Epithelial cell of proximal tubule (primary cell): ENCODE measurements around the gene SMARCA4. TPM values are rescaled to one million over a fixed set of nuclear protein-coding genes. Genes with fewer than 3 reads are reported as not detected.

Experiments
- DNase-seq: peaks from one replicate; pipeline ENCODE4 v3.0.0-alpha.2; 2011; ENCODE audit warnings: low read depth
- H3K4me3 ChIP-seq: 2 replicates; pipeline ENCODE4 v1.5.1; 2011; ENCODE audit warnings: low read depth, mild to moderate bottlenecking, low read length
- CTCF ChIP-seq: conservative IDR thresholded peaks from 2 replicates; pipeline ENCODE4 v1.5.1; 2012; ENCODE audit warnings: low read depth, mild to moderate bottlenecking, low read length
- total RNA-seq: library from RNA; depleted of rRNA; stranded (reverse); fragments of >200 nt; gene quantifications from 2 replicates; pipeline ENCODE4 v1.2.3, GENCODE V29; 2015

SMARCA4 gene
- total RNA-seq, 1 donor from 2014 or later = 156 TPM

- H3K4me3 ChIP-seq = no peak overlapping the region
- DNase-seq = no peak
- no peak for TF ChIP-seq CTCF
Observed at GRCh38 chr19:11016631-11017030, 55.8 kb downstream of the SMARCA4 start.

DNA sequence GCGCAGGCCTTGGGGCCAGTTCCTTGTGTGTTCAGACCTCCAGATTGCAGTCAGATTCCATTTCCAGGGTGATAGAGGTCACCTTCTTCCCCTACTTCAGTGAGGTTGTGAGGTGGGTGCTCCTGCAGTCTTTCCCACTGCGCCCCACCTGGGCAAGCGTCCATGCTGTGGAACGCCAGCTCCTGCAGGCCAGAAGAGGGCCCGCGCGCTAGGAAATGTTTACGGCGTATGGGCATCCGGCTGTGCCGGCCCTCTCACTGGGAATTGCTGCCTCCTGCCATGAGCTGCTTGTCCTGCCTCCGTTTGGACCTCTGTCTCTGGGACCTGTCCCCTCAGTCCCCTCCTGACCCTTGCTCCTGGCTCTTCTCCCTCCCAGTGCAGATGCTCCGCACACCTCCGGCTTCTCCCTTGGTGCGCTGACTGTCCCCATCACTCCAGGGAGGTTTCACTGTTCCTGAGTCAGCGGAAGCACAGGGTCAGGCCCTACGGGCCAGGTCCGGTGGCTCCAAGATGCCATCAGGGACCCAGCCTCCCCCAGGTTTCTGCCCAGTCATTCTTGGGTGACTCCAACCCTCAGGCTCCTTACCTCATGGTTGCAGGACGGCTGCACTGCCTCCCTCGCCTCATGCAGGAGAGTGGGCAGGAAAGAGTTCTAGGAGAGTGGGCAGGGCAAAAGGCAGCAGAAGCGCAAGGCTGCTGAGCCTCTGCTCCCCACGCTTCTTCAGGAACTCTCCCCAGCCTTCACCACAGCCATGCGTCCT lies 56.6 kb downstream of the SMARCA4 start:
- DNase-seq = no peak
- TF ChIP-seq CTCF = no peak

GRCh38 chr19:11018179-11018578 lies 57.3 kb downstream of the SMARCA4 start:
- TF ChIP-seq CTCF = no peak
- no peak for DNase-seq
- no peak overlapping the region for H3K4me3 ChIP-seq

More for the DNA sequence above, 56.6 kb downstream of the SMARCA4 start:
- no peak overlapping the region for H3K4me3 ChIP-seq

GRCh38 chr19:11018763-11019162 lies 57.9 kb downstream of the SMARCA4 start:
- no peak for DNase-seq
- no peak overlapping the region for H3K4me3 ChIP-seq
- TF ChIP-seq CTCF = no peak

GRCh38 chr19:11019262-11019661 lies 58.4 kb downstream of the SMARCA4 start:
- H3K4me3 ChIP-seq = no peak overlapping the region
- DNase-seq = no peak
- no peak for TF ChIP-seq CTCF

DNA sequence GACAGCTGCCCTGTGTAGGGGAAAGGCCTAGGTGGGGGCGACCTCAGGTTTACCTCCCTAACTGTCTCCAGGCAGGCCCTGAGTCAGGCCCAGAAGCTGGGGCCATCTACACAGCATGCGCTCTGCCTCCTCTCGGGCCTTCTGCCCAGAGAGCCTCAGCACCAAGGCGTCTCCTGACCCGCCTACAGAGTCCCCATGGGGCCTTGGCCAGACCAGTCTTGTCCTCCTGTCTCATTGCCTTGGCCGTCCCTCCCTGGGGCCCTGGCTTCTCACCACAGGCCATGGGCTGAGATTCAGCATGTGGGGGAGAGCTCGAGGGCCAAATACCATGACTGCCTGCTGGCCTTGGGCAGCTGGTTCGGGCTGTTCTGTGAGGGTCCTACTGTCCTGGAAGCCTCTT lies 59.0 kb downstream of the SMARCA4 start:
- no peak for TF ChIP-seq CTCF
- no peak for DNase-seq
- H3K4me3 ChIP-seq = no peak overlapping the region

DNA sequence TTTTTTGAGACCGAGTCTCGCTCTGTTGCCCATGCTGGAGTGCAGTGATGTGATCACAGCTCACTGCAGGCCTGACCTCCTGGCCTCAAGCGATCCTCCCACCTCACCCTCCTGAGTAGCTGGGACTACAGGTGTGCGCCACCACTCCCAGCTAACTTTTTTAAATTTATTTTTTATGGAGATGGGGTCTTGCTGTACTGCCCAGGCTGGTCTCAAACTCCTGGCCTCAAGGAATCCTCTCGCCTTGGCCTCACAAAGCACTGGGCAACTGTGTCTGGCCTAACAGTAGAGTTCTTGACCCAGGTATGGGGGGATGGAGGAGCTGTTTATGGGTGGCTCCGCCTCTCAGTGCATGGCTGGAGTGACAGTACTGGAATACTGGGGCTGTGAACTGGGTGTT lies 59.6 kb downstream of the SMARCA4 start:
- H3K4me3 ChIP-seq = no peak overlapping the region
- no peak for TF ChIP-seq CTCF
- no peak for DNase-seq
